B cell (primary cell): Measurements from ENCODE around the gene HIP1R. TPM values are rescaled to one million over a fixed set of nuclear protein-coding genes. Genes with fewer than 3 reads are reported as not detected.
A peak's percentile ranks its signal among the peaks of the same experiment; 100 is the strongest.

Source experiments
- ATAC-seq: fragments of 200-7000 bp; cut with Tn5 transposase; one replicate; pipeline ENCODE4 v1.10.0; 2021; ENCODE audit warnings: low read depth, mild to moderate bottlenecking, moderate number of reproducible peaks, moderate library complexity
- CTCF ChIA-PET: fragments of 350-600 bp; sonication (Branson Sonifier 250); formaldehyde crosslinking; loops from one replicate; lab custom pipeline; 2021; ENCODE audit warnings: antibody characterized with exemption, inconsistent platforms; lab: Charles Lee
- POLR2A ChIA-PET: fragments of 350-600 bp; sonication (Branson Sonifier 250); formaldehyde crosslinking; loops from one replicate; lab custom pipeline; 2021; ENCODE audit warnings: antibody characterized with exemption; lab: Charles Lee
- DNase-seq: peaks from one replicate; pipeline ENCODE4 v3.0.0; 2013
- H2AFZ ChIP-seq: 2 replicates; pipeline ENCODE4 v1.6.1; 2012; ENCODE audit warnings: mild to moderate bottlenecking, low read depth, low read length; ENCODE audit not compliant: insufficient read depth, poor library complexity, severe bottlenecking
- H3K27ac ChIP-seq, 2 donors: 1 replicate in 1 of 2; 2 replicates in 1 of 2; pipeline ENCODE4 v1.5.1; 2012 to 2013; ENCODE audit warnings: low read length in 2 of 2, mild to moderate bottlenecking in 2 of 2, moderate library complexity in 1 of 2
- H3K27me3 ChIP-seq, 4 experiments: fragments of 200-600 bp in 1 of 4; sonication (generic) in 1 of 4; replicated peaks in 1 of 4; 1 replicate in 2 of 4; 2 replicates in 2 of 4; pipeline versions ENCODE4 v1.6.1 to v1.7.0; 2013 to 2016; ENCODE audit warnings: low read length in 3 of 4, mild to moderate bottlenecking in 2 of 4, mixed read lengths in 1 of 4, moderate library complexity in 1 of 4; ENCODE audit not compliant: insufficient read depth in 4 of 4, control insufficient read depth in 3 of 4; ENCODE audit errors: control extremely low read depth in 1 of 4
- H3K36me3 ChIP-seq, 2 experiments: replicated peaks in 1 of 2; 1 replicate in 1 of 2; 2 replicates in 1 of 2; pipeline versions ENCODE4 v1.6.1 to v1.7.1; 2013; ENCODE audit warnings: low read length in 1 of 2; ENCODE audit not compliant: insufficient read depth in 2 of 2, control insufficient read depth in 1 of 2; ENCODE audit errors: control extremely low read depth in 1 of 2, extremely low read depth in 1 of 2
- H3K4me1 ChIP-seq, 2 donors: fragments of 200-600 bp in 1 of 2; sonication (generic) in 1 of 2; 1 replicate in 1 of 2; 2 replicates in 1 of 2; pipeline versions ENCODE4 v1.5.1 to v1.6.1; 2013 to 2017; ENCODE audit warnings: low read length in 2 of 2; ENCODE audit not compliant: control insufficient read depth in 2 of 2, insufficient read depth in 2 of 2
- H3K4me2 ChIP-seq: replicated peaks from 2 replicates; pipeline ENCODE3; 2012; ENCODE audit warnings: mild to moderate bottlenecking, low read depth, low read length; ENCODE audit not compliant: poor library complexity, severe bottlenecking
- H3K4me3 ChIP-seq, 5 experiments: fragments of 200-600 bp in 1 of 5; sonication (generic) in 1 of 5; 1 replicate in 3 of 5; 2 replicates in 2 of 5; pipeline versions ENCODE4 v1.5.1 to v1.7.0; 2011 to 2016; ENCODE audit warnings: low read length in 4 of 5, mild to moderate bottlenecking in 4 of 5, low read depth in 2 of 5, control low read depth in 1 of 5, moderate library complexity in 1 of 5; ENCODE audit not compliant: insufficient read depth in 1 of 5; ENCODE audit errors: control extremely low read depth in 1 of 5, extremely low read depth in 1 of 5
- H3K79me2 ChIP-seq: fragments of 200-600 bp; sonication (generic); one replicate; pipeline ENCODE4 v1.6.0; 2016; ENCODE audit warnings: low read length; ENCODE audit not compliant: control insufficient read depth, insufficient read depth
- H3K9ac ChIP-seq: fragments of 200-600 bp; sonication (generic); 2 replicates; pipeline ENCODE4 v1.6.1; 2017; ENCODE audit warnings: mild to moderate bottlenecking, low read length, moderate library complexity
- H3K9me3 ChIP-seq, 3 donors: one replicate each; pipeline versions ENCODE4 v1.6.1 to v1.7.1; 2013; ENCODE audit warnings: low read length in 2 of 3; ENCODE audit not compliant: control insufficient read depth in 2 of 3, insufficient read depth in 1 of 3; ENCODE audit errors: control extremely low read depth in 1 of 3
- H4K20me1 ChIP-seq: 2 replicates; pipeline ENCODE4 v1.6.0; 2012; ENCODE audit warnings: mild to moderate bottlenecking, low read length; ENCODE audit not compliant: insufficient read depth, control insufficient read depth, poor library complexity, severe bottlenecking
- H3K27ac Mint-ChIP-seq: one replicate; pipeline ENCODE4 v1.8.0; 2021; ENCODE audit warnings: mixed read lengths
- H3K27me3 Mint-ChIP-seq: one replicate; pipeline ENCODE4 v1.8.0; 2021; ENCODE audit warnings: mixed read lengths
- H3K4me1 Mint-ChIP-seq: one replicate; pipeline ENCODE4 v1.8.0; 2021; ENCODE audit warnings: mixed read lengths
- H3K4me3 Mint-ChIP-seq: one replicate; pipeline ENCODE4 v1.8.0; 2021; ENCODE audit warnings: mixed read lengths
- H3K9me3 Mint-ChIP-seq: one replicate; pipeline ENCODE4 v1.8.0; 2022; ENCODE audit warnings: mixed read lengths; ENCODE audit not compliant: insufficient read depth
- EZH2 ChIP-seq: IDR thresholded peaks from 2 replicates; pipeline ENCODE4 v1.6.1; 2012; ENCODE audit warnings: borderline replicate concordance, low read depth, mild to moderate bottlenecking, moderate library complexity, low read length; ENCODE audit not compliant: insufficient read depth, poor library complexity, severe bottlenecking
- WGBS: methylation state at CpG from one replicate; pipeline ENCODE4 v1.1.5; 2013; ENCODE audit warnings: missing lambda C conversion rate; ENCODE audit not compliant: insufficient coverage; 5-methylcytosine and 5-hydroxymethylcytosine counted together
- intact Hi-C: fragments of 100-400 bp; cut with micrococcal nuclease; formaldehyde crosslinking; loops from one replicate; pipeline ENCODE4 v1.10.0; 2022
- polyA plus RNA-seq: library from polyadenylated mRNA; depleted of rRNA; stranded (reverse); fragments of >200 nt; gene quantifications from 2 replicates; pipeline ENCODE4 v1.2.3, GENCODE V29; 2012
- total RNA-seq, 2 donors: library from RNA; stranded (reverse); fragments of 120-200 nt in 1 of 2; gene quantifications; 1 replicate in 1 of 2; 2 replicates in 1 of 2; pipeline versions ENCODE4 v1.2.3 to v1.2.4, GENCODE V29; 2013 to 2022
- TF ChIP-seq, protein P1 (sequence below): fragments of 200-600 bp; IDR thresholded peaks from one replicate; pipeline ENCODE4 v1.8.0; 2022; ENCODE audit warnings: antibody characterized with exemption, mild to moderate bottlenecking

Gene HIP1R
- total and polyA plus RNA-seq, 2 donors (not counting 1 experiment from before 2014, with no cell fraction given) = 289 to 390 TPM

GRCh38 chr12:122880155-122880667, 45.0 kb downstream of the HIP1R start:
- peak overlapping the region; percentile 39 for H3K4me2 ChIP-seq
- H3K9me3 ChIP-seq = no peaks in the 10 kb centered on the region
- Mint-ChIP-seq H3K4me3 (peak overlapping the region; percentile 45), H3K27ac (no peak overlapping the region), H3K27me3 (no peaks in the 10 kb centered on the region), H3K9me3 (no peaks in the 10 kb centered on the region), H3K4me1 (peaks cover 92% of the 10 kb centered on the region)
- 93% methylated on average over 5 of the region's 10 CpGs for WGBS
- POLR2A ChIA-PET = interaction anchor here (0.8 kb wide), 1 partner anchor 23 kb away, joined by 3 read pairs; no protein-coding TSS in a partner anchor
- no peak overlapping the region for H3K9ac ChIP-seq
- no peak for ATAC-seq
- no peak overlapping the region for H3K4me3 ChIP-seq
- TF ChIP-seq, protein P1, sequence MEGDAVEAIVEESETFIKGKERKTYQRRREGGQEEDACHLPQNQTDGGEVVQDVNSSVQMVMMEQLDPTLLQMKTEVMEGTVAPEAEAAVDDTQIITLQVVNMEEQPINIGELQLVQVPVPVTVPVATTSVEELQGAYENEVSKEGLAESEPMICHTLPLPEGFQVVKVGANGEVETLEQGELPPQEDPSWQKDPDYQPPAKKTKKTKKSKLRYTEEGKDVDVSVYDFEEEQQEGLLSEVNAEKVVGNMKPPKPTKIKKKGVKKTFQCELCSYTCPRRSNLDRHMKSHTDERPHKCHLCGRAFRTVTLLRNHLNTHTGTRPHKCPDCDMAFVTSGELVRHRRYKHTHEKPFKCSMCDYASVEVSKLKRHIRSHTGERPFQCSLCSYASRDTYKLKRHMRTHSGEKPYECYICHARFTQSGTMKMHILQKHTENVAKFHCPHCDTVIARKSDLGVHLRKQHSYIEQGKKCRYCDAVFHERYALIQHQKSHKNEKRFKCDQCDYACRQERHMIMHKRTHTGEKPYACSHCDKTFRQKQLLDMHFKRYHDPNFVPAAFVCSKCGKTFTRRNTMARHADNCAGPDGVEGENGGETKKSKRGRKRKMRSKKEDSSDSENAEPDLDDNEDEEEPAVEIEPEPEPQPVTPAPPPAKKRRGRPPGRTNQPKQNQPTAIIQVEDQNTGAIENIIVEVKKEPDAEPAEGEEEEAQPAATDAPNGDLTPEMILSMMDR = no peak
- TF ChIP-seq EZH2 = no peak
- peaks cover 67% of the 10 kb centered on the region for H4K20me1 ChIP-seq
- intact Hi-C loops = loop anchor here (2.0 kb wide), 1 partner anchor 15 kb away; no protein-coding TSS in a partner anchor
- H3K79me2 ChIP-seq = peaks cover 94% of the 10 kb centered on the region
- H3K4me1 ChIP-seq = peaks cover 92 to 97% of the 10 kb centered on the region in 2 donors
- no peak overlapping the region for H3K27ac ChIP-seq
- no peaks in the 10 kb centered on the region for H3K27me3 ChIP-seq
- peaks cover 0 to 4% of the 10 kb centered on the region in 2 experiments for H3K36me3 ChIP-seq
- CTCF ChIA-PET = interaction anchor here (0.6 to 11.0 kb wide), 15 partner anchors 9 to 94 kb away, joined by 3 to 101 read pairs (median 6); partner anchors contain the start of gene VPS37B
- no peak overlapping the region for H2AFZ ChIP-seq
- DNase-seq = no peak

DNA sequence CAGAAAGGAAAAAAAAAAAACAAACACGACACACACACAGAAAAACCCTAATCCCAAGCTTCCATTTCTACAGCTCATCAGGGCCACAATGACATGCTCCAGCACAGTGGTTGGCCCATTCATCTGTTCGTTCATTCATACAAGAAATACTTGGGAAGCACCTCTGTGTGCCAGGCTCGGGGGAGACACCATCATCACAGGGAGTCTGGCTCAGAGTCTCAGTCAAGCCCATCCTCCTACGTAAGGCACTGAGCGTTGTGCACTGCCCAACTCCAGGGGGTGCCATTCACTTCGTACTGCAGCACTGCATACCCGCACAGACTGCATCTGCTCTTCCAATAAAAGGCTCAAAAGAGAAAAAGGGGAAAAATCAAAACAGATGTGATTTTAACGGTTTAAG, 45.4 kb downstream of the HIP1R start:
- peaks cover 88% of the 10 kb centered on the region for H3K4me1 Mint-ChIP-seq
- H3K4me3 Mint-ChIP-seq = peak overlapping the region; percentile 45
- H3K27me3 Mint-ChIP-seq = no peaks in the 10 kb centered on the region
- Histone ChIP-seq H2AFZ (no peak overlapping the region), H3K79me2 (peaks cover 93% of the 10 kb centered on the region), H3K36me3 (peaks cover 0 to 4% of the 10 kb centered on the region in 2 experiments), H3K27ac (no peak overlapping the region), H3K4me3 (no peak overlapping the region), H3K4me1 (peaks cover 87 to 95% of the 10 kb centered on the region in 2 donors), H3K9me3 (no peaks in the 10 kb centered on the region), H3K9ac (no peak overlapping the region), H3K27me3 (no peaks in the 10 kb centered on the region), H4K20me1 (peaks cover 62% of the 10 kb centered on the region), H3K4me2 (peak overlapping the region; percentile 39)
- CTCF ChIA-PET = interaction anchor here (0.6 to 11.0 kb wide), 15 partner anchors 8 to 90 kb away, joined by 3 to 101 read pairs (median 6); partner anchors contain the start of gene VPS37B
- WGBS = 53% methylated on average over 5 of the region's 8 CpGs
- ATAC-seq = peak; percentile 68
- TF ChIP-seq EZH2 = no peak
- TF ChIP-seq, protein P1 = peak; percentile 51
- intact Hi-C loops = loop anchor here (2.0 kb wide), 1 partner anchor 14 kb away; no protein-coding TSS in a partner anchor
- POLR2A ChIA-PET = no interaction called here
- DNase-seq = peak; percentile 53
- H3K9me3 Mint-ChIP-seq = no peaks in the 10 kb centered on the region
- H3K27ac Mint-ChIP-seq = peak overlapping the region; percentile 32
